Measurements from ENCODE around the gene NCS1.
A peak's percentile ranks its signal among the peaks of the same experiment; 100 is the strongest.

Gene NCS1

DNA sequence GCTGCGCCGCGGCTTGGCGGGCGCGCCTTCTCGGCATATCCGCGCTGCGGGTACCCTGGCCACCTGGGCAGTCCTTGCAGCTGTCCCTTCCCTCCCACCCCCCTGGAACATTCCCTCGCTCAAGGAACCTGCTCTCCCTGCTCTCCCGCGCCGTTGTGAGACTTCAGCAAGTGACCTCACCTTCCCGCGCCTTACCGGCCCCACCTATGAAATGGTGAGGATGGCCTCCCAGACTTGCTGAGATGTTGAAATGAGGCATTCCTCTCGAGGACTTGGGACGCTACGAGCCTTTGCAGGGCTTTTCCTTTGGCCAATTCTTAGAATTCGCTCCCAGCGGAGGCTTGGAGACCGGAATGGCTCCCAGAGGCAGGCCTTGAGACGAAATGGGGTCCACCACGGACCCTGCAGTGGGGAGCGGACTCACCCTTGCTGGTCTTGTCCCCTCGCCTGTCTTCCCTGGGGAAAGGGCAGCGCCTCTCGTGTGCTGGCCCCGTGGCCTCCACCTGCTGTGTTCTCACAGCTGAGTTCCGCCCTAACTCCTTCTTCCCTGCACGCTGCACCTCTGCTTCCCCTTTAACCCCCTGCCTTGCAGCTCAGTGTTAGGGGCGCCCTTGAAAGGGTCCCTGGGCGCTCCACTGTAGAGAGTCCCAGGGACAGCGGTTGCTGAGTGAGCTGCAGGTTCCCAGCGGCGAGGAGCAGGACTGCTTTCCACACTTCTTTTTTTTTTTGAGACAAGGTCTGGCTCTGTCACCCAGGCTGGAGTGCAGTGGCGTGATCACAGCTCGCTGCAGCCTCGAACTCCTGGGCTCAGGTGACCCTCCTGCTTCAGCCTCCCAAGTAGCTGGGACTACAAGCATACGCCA lies 94.3 kb downstream of the NCS1 start:
- H3K4me2 ChIP-seq (ENCODE audit: low read length), result no peak overlapping the region
- H3K27me3 ChIP-seq (ENCODE audit: control insufficient read depth, insufficient read depth, low read length), result no peaks in the 10 kb centered on the region
- TF ChIP-seq, protein P1, sequence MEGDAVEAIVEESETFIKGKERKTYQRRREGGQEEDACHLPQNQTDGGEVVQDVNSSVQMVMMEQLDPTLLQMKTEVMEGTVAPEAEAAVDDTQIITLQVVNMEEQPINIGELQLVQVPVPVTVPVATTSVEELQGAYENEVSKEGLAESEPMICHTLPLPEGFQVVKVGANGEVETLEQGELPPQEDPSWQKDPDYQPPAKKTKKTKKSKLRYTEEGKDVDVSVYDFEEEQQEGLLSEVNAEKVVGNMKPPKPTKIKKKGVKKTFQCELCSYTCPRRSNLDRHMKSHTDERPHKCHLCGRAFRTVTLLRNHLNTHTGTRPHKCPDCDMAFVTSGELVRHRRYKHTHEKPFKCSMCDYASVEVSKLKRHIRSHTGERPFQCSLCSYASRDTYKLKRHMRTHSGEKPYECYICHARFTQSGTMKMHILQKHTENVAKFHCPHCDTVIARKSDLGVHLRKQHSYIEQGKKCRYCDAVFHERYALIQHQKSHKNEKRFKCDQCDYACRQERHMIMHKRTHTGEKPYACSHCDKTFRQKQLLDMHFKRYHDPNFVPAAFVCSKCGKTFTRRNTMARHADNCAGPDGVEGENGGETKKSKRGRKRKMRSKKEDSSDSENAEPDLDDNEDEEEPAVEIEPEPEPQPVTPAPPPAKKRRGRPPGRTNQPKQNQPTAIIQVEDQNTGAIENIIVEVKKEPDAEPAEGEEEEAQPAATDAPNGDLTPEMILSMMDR (IDR thresholded peaks at IDR 0.05), result no peak
- no peak overlapping the region for H3K4me3 ChIP-seq (ENCODE audit: low read depth, low read length)
- H2AFZ ChIP-seq, result no peak overlapping the region
- H3K4me1 ChIP-seq, result no peaks in the 10 kb centered on the region
- H3K27ac ChIP-seq, result no peak overlapping the region
- no peak overlapping the region for H3K9ac ChIP-seq
- no peaks in the 10 kb centered on the region for H3K9me3 ChIP-seq (ENCODE audit: control insufficient read depth, low read length)
- H3K79me2 ChIP-seq, result no peaks in the 10 kb centered on the region
- no peaks in the 10 kb centered on the region for H3K36me3 ChIP-seq (ENCODE audit: control insufficient read depth, insufficient read depth, low read length)

DNA sequence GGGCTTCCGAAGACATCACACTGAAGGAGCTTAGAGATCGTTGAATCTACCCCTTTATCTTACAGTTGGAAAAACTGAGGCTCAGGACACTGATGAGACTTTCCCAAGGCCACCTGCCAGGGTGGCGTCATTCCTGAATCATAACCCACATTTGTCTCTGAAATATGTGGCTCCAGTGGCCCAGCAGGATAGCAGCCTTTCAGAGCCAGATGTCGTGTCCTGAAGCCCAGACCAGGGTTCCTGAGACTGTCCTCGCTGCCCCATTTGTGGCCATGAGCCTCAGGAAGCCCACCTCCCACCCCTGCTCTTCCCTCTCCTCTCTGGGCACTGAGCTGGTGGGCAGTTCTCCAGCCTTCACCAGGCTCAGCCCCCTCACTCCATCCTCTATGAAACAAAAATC lies 95.7 kb downstream of the NCS1 start:
- Histone ChIP-seq H3K9me3 (ENCODE audit: control insufficient read depth, low read length) (no peaks in the 10 kb centered on the region), H3K4me2 (ENCODE audit: low read length) (no peak overlapping the region), H3K9ac (no peak overlapping the region), H3K27me3 (ENCODE audit: control insufficient read depth, insufficient read depth, low read length) (no peaks in the 10 kb centered on the region), H3K4me3 (ENCODE audit: low read depth, low read length) (no peak overlapping the region), H3K4me1 (no peaks in the 10 kb centered on the region), H3K36me3 (ENCODE audit: control insufficient read depth, insufficient read depth, low read length) (no peaks in the 10 kb centered on the region), H3K79me2 (no peaks in the 10 kb centered on the region), H3K27ac (no peak overlapping the region), H2AFZ (no peak overlapping the region)
- TF ChIP-seq, protein P1 (IDR thresholded peaks at IDR 0.05), result no peak

- Histone ChIP-seq H3K27ac (no peak overlapping the region), H3K9me3 (ENCODE audit: control insufficient read depth, low read length) (no peaks in the 10 kb centered on the region), H3K36me3 (ENCODE audit: control insufficient read depth, insufficient read depth, low read length) (no peaks in the 10 kb centered on the region), H2AFZ (no peak overlapping the region), H3K4me1 (no peaks in the 10 kb centered on the region), H3K27me3 (ENCODE audit: control insufficient read depth, insufficient read depth, low read length) (no peaks in the 10 kb centered on the region), H3K4me2 (ENCODE audit: low read length) (no peak overlapping the region), H3K4me3 (ENCODE audit: low read depth, low read length) (no peak overlapping the region), H3K9ac (no peak overlapping the region), H3K79me2 (no peaks in the 10 kb centered on the region)
- TF ChIP-seq, protein P1 (IDR thresholded peaks at IDR 0.05), result no peak
Observed at GRCh38 chr9:130268521-130269211, 96.5 kb downstream of the NCS1 start.

- Histone ChIP-seq H3K4me1 (no peaks in the 10 kb centered on the region), H3K4me2 (ENCODE audit: low read length) (no peak overlapping the region), H3K79me2 (no peaks in the 10 kb centered on the region), H2AFZ (no peak overlapping the region), H3K9me3 (ENCODE audit: control insufficient read depth, low read length) (no peaks in the 10 kb centered on the region), H3K36me3 (ENCODE audit: control insufficient read depth, insufficient read depth, low read length) (no peaks in the 10 kb centered on the region), H3K4me3 (ENCODE audit: low read depth, low read length) (no peak overlapping the region), H3K27ac (peak overlapping the region; percentile 29), H3K27me3 (ENCODE audit: control insufficient read depth, insufficient read depth, low read length) (no peaks in the 10 kb centered on the region), H3K9ac (no peak overlapping the region)
- TF ChIP-seq, protein P1 (IDR thresholded peaks at IDR 0.05), result no peak
Observed at GRCh38 chr9:130271473-130271872, 99.3 kb downstream of the NCS1 start.

Measured in parathyroid adenoma (tissue), 2 donors.